ENCODE measurements around the gene TALDO1.

Gene TALDO1

GRCh38 chr11:701741-702461 is 45.4 kb upstream of the TALDO1 start:
- ChIA-PET POLR2A (no interaction called here), CTCF (no interaction called here)
- DNase-seq (ENCODE audit: extremely low spot score), result no peak
- no peak for TF ChIP-seq TARDBP (IDR thresholded peaks at IDR 0.05)
- TF ChIP-seq ZNF384 (IDR thresholded peaks at IDR 0.05), result no peak
- TF ChIP-seq FOXA1 (IDR thresholded peaks at IDR 0.05), result no peak
- no peak for TF ChIP-seq HDGF (IDR thresholded peaks at IDR 0.05; ENCODE audit: borderline replicate concordance)
- no peak for TF ChIP-seq FOXK2 (IDR thresholded peaks at IDR 0.05)
- no peak for TF ChIP-seq FOXM1 (IDR thresholded peaks at IDR 0.05; ENCODE audit: borderline replicate concordance)
- no peak for TF ChIP-seq NFRKB (IDR thresholded peaks at IDR 0.05)
- TF ChIP-seq LEF1 (IDR thresholded peaks at IDR 0.05; ENCODE audit: borderline replicate concordance), result no peak

GRCh38 chr11:702462-703461 is 44.5 kb upstream of the TALDO1 start:
- POLR2A ChIA-PET, result interaction anchor here (1.5 kb wide), 1 partner anchor 24 kb away, joined by 3 read pairs; no protein-coding TSS in a partner anchor
- TF ChIP-seq HDGF (IDR thresholded peaks at IDR 0.05; ENCODE audit: borderline replicate concordance), result no peak
- CTCF ChIA-PET, result no interaction called here
- no peak for DNase-seq (ENCODE audit: extremely low spot score)

- POLR2A ChIA-PET, result interaction anchor here (1.3 to 1.5 kb wide), 2 partner anchors 10 to 23 kb away, joined by 3 read pairs; no protein-coding TSS in a partner anchor
- no peak for DNase-seq (ENCODE audit: extremely low spot score)
- TF ChIP-seq TARDBP (IDR thresholded peaks at IDR 0.05) (no peak), PKNOX1 (IDR thresholded peaks at IDR 0.05) (no peak), FOXM1 (IDR thresholded peaks at IDR 0.05; ENCODE audit: borderline replicate concordance) (no peak), HDGF (IDR thresholded peaks at IDR 0.05; ENCODE audit: borderline replicate concordance) (no peak), L3MBTL2 (conservative IDR thresholded peaks at IDR 0.05) (no peak), CTBP1 (IDR thresholded peaks at IDR 0.05; ENCODE audit: borderline replicate concordance) (no peak), FOXA1 (IDR thresholded peaks at IDR 0.05) (no peak), BHLHE40 (IDR thresholded peaks at IDR 0.05; ENCODE audit: borderline replicate concordance) (no peak), FOXK2 (IDR thresholded peaks at IDR 0.05) (no peak), ZNF384 (IDR thresholded peaks at IDR 0.05) (no peak), SUZ12 (IDR thresholded peaks at IDR 0.05) (no peak), ARNT (IDR thresholded peaks at IDR 0.05) (no peak)
- CTCF ChIA-PET, result no interaction called here
These were observed 43.8 kb upstream of the TALDO1 start for GRCh38 chr11:703506-703905.

- ChIA-PET POLR2A (interaction anchor here (1.3 kb wide), 1 partner anchor 11 kb away, joined by 3 read pairs; no protein-coding TSS in a partner anchor), CTCF (no interaction called here)
- DNase-seq (ENCODE audit: extremely low spot score), result no peak
- TF ChIP-seq BHLHE40 (IDR thresholded peaks at IDR 0.05; ENCODE audit: borderline replicate concordance) (no peak), ARNT (IDR thresholded peaks at IDR 0.05) (no peak), CTBP1 (IDR thresholded peaks at IDR 0.05; ENCODE audit: borderline replicate concordance) (no peak), PKNOX1 (IDR thresholded peaks at IDR 0.05) (no peak), SP1 (IDR thresholded peaks at IDR 0.05) (no peak), FOXK2 (IDR thresholded peaks at IDR 0.05) (no peak), NFRKB (IDR thresholded peaks at IDR 0.05) (no peak), HDGF (IDR thresholded peaks at IDR 0.05; ENCODE audit: borderline replicate concordance) (no peak)
These were observed 43.0 kb upstream of the TALDO1 start for GRCh38 chr11:704228-704674.

- no peak for TF ChIP-seq CTBP1 (IDR thresholded peaks at IDR 0.05; ENCODE audit: borderline replicate concordance)
- TF ChIP-seq LEF1 (IDR thresholded peaks at IDR 0.05; ENCODE audit: borderline replicate concordance), result no peak
- TF ChIP-seq HDGF (IDR thresholded peaks at IDR 0.05; ENCODE audit: borderline replicate concordance), result no peak
- TF ChIP-seq SUZ12 (IDR thresholded peaks at IDR 0.05), result no peak
- TF ChIP-seq ZNF384 (IDR thresholded peaks at IDR 0.05), result no peak
- ChIA-PET POLR2A (interaction anchor here (0.6 to 1.3 kb wide), 2 partner anchors 12 to 169 kb away, joined by 3 read pairs; partner anchors contain the start of gene HRAS), CTCF (no interaction called here)
- DNase-seq (ENCODE audit: extremely low spot score), result no peak
These were observed 42.3 kb upstream of the TALDO1 start for GRCh38 chr11:704781-705645.

- no peak for TF ChIP-seq FOXM1 (IDR thresholded peaks at IDR 0.05; ENCODE audit: borderline replicate concordance)
- TF ChIP-seq ARNT (IDR thresholded peaks at IDR 0.05), result no peak
- TF ChIP-seq HDGF (IDR thresholded peaks at IDR 0.05; ENCODE audit: borderline replicate concordance), result no peak
- TF ChIP-seq ELF4 (IDR thresholded peaks at IDR 0.05), result no peak
- TF ChIP-seq SP1 (IDR thresholded peaks at IDR 0.05), result no peak
- no peak for TF ChIP-seq TARDBP (IDR thresholded peaks at IDR 0.05)
- no peak for TF ChIP-seq L3MBTL2 (conservative IDR thresholded peaks at IDR 0.05)
- no peak for TF ChIP-seq BHLHE40 (IDR thresholded peaks at IDR 0.05; ENCODE audit: borderline replicate concordance)
- no peak for TF ChIP-seq ZNF384 (IDR thresholded peaks at IDR 0.05)
- no peak for TF ChIP-seq CTBP1 (IDR thresholded peaks at IDR 0.05; ENCODE audit: borderline replicate concordance)
- TF ChIP-seq FOXA1 (IDR thresholded peaks at IDR 0.05), result no peak
- no peak for TF ChIP-seq SUZ12 (IDR thresholded peaks at IDR 0.05)
- no peak for TF ChIP-seq LEF1 (IDR thresholded peaks at IDR 0.05; ENCODE audit: borderline replicate concordance)
- TF ChIP-seq PKNOX1 (IDR thresholded peaks at IDR 0.05), result no peak
- TF ChIP-seq FOXK2 (IDR thresholded peaks at IDR 0.05), result no peak
- no peak for TF ChIP-seq NFRKB (IDR thresholded peaks at IDR 0.05)
- CTCF ChIA-PET, result no interaction called here
These were observed 41.4 kb upstream of the TALDO1 start, which contains the start of gene EPS8L2 for GRCh38 chr11:705646-706438. Gene EPS8L2, plus strand, starts transcription at chr11:706231. Its CDS starts 3,177 bp downstream, at chr11:709408.

More at GRCh38 chr11:705646-706438, 41.4 kb upstream of the TALDO1 start, which contains the start of gene EPS8L2:
- POLR2A ChIA-PET, result interaction anchor here (0.6 kb wide), 1 partner anchor 170 kb away, joined by 3 read pairs; the partner anchor contains the start of gene HRAS
- DNase-seq (ENCODE audit: extremely low spot score), result no peak
